C4-2B (cell line): ENCODE results near the gene OR51B4.

Experiments
- H3K27ac ChIP-seq: fragments of 450-650 bp; 2 replicates; pipeline ENCODE4 v1.5.1; 2017
- ZFX ChIP-seq: fragments of 450-650 bp; IDR thresholded peaks from 2 replicates; pipeline ENCODE4 v1.6.1; 2017
- TF ChIP-seq, protein P1 (sequence below): fragments of 450-650 bp; conservative IDR thresholded peaks from 2 replicates; pipeline ENCODE4 v1.5.1; 2017; ENCODE audit warnings: mild to moderate bottlenecking

The OR51B4 gene

DNA sequence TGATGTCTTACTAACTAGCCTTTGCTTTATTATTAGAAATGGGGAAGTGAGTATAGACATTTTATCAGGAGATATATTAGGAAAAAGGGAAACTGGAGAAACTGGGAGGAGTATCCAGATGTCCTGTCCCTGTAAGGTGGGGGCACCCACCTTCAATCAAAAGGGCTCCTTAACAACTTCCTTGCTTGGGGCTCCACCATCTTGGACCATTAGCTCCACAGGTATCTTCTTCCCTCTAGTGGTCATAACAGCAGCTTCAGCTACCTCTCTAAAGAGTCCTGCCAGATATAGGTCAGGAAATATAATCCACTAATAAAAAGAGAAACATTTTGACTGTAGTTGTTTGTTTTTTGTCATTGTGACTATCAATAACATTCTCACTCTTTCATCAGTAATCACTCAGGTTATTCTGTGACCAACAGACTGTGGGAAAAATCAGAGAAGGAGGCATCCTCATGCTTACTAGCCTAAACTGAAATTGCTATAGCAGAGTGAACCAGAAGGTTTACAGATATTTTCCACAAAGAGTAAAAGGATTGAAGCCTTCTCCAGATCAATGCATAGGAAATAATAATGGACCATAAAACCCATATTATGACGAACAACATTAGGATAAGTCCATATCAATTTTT lies 10.4 kb downstream of the OR51B4 start:
- H3K27ac ChIP-seq: no peak overlapping the region
- TF ChIP-seq, protein P1, sequence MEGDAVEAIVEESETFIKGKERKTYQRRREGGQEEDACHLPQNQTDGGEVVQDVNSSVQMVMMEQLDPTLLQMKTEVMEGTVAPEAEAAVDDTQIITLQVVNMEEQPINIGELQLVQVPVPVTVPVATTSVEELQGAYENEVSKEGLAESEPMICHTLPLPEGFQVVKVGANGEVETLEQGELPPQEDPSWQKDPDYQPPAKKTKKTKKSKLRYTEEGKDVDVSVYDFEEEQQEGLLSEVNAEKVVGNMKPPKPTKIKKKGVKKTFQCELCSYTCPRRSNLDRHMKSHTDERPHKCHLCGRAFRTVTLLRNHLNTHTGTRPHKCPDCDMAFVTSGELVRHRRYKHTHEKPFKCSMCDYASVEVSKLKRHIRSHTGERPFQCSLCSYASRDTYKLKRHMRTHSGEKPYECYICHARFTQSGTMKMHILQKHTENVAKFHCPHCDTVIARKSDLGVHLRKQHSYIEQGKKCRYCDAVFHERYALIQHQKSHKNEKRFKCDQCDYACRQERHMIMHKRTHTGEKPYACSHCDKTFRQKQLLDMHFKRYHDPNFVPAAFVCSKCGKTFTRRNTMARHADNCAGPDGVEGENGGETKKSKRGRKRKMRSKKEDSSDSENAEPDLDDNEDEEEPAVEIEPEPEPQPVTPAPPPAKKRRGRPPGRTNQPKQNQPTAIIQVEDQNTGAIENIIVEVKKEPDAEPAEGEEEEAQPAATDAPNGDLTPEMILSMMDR: peak; percentile 78
- TF ChIP-seq ZFX: no peak

DNA sequence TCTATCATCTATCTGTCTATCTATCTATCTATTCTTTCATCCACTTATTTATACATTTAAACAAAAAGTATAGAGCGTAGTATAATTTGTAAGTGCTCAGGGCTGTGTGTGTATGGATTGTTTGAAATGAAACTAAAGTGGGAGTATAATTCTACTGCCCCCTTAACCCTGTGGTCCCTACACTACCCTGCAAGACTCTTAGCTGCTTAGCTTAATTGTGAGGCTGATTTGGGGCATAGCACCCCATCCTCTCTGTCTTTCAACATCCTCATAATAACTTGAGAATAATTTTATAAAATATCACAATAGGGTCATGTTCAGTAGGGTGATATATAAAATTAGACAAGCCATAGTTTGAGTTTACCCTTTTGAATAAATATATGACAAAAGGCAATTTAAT lies 11.6 kb downstream of the OR51B4 start:
- no peak overlapping the region for H3K27ac ChIP-seq
- TF ChIP-seq, protein P1: no peak

DNA sequence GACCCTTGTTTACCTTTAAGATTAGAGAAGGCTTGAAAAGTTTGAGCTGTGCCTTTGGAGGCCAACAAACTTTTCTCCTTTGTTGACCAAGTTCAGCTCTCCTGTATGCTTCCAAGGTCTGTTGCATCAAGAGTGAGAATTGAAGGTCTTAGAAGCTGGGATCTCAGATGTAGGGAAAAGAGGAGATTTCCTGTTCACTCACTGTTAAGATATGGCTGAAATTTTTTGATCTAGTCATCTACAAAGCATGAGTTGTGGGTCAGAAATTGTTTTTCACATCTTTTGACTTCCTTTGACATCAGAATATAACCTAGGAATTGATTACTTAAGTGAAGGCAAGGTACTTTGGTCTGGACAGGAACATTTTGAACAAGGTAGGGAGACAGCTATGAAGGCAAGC lies 12.1 kb downstream of the OR51B4 start:
- H3K27ac ChIP-seq: no peak overlapping the region
- no peak for TF ChIP-seq ZFX
- TF ChIP-seq, protein P1: no peak

DNA sequence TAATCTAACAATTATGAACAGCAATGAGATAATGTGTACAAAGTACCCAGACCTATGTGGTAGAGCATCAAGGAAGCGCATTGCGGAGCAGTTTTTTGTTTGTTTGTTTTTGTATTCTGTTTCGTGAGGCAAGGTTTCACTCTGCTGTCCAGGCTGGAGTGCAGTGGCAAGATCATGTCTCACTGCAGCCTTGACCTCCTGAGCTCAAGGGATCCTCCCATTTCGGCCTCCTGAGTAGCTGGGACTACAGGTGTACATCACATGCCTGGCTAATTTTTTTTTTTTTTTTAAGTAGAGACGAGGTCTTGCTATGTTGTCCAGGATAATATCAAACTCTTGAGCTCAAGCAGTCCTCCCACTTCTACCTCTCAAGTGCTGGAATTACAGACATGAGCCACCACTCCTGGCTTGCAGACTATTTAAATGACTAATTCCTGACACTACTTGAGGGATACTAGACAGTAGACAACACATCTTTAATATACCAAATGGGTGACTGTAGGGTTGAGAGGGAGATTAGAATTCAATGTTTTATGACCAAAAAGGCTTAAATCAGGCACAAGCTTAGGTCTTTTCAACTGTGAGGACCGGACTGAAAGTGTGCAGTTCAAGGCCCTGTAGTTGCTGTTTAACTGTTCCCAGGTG lies 12.7 kb downstream of the OR51B4 start:
- TF ChIP-seq, protein P1: no peak
- no peak for TF ChIP-seq ZFX

DNA sequence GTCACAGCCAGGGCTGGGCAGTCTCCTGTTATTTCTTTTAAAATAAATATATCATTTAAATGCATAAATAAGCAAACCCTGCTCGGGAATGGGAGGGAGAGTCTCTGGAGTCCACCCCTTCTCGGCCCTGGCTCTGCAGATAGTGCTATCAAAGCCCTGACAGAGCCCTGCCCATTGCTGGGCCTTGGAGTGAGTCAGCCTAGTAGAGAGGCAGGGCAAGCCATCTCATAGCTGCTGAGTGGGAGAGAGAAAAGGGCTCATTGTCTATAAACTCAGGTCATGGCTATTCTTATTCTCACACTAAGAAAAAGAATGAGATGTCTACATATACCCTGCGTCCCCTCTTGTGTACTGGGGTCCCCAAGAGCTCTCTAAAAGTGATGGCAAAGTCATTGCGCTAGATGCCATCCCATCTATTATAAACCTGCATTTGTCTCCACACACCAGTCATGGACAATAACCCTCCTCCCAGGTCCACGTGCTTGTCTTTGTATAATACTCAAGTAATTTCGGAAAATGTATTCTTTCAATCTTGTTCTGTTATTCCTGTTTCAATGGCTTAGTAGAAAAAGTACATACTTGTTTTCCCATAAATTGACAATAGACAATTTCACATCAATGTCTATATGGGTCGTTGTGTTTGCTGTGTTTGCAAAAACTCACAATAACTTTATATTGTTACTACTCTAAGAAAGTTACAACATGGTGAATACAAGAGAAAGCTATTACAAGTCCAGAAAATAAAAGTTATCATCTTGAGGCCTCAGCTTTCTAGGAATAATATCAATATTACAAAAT lies 13.4 kb downstream of the OR51B4 start:
- H3K27ac ChIP-seq: no peak overlapping the region
- TF ChIP-seq, protein P1: no peak
- no peak for TF ChIP-seq ZFX

More for the DNA sequence above, 12.7 kb downstream of the OR51B4 start:
- no peak overlapping the region for H3K27ac ChIP-seq

DNA sequence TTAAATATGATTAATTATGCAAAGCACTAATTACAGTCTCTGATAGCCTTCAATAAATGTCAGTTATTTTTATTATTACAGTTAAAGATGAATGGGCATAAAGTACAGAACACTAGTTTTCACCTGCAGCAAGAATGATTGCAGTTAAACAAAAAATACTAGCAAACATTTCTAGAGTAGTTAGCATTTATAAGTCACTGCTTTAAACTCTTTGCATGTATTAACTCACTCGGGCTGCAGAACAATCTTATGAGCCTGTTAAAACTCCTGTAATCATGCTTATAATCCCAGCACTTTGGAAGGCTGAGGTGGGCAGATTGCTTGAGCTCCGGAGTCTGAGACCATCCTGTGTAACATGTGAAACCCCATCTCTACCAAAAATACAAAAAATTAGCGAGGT lies 14.8 kb downstream of the OR51B4 start:
- H3K27ac ChIP-seq: no peak overlapping the region
- no peak for TF ChIP-seq ZFX
- TF ChIP-seq, protein P1: no peak

DNA sequence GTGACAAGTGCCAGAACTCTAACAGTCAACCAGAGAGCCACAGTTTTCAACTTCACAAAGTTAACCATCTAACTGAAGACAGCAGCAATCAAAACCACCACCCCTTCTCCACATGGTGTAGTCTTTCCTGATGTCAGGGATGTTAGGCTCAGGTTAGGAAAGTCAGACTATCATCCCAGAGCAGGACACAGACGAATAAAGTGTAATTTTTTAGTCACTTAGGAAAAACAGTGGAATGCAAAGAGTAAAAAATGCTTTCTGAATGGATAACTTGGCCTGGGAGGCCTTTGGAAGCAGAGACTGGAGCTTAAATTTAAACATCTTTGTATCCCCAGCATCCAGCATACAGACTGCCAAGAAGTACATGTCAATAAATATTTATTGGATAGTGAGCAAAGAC lies 15.4 kb downstream of the OR51B4 start:
- no peak overlapping the region for H3K27ac ChIP-seq
- TF ChIP-seq, protein P1: no peak
- no peak for TF ChIP-seq ZFX
